GM11168 (cell line): ENCODE data around the gene IDH2.

Experiments
- in situ Hi-C: fragments of 300-500 bp; cut with MboI; formaldehyde crosslinking; loops from one replicate; pipeline ENCODE4 v1.12.0; 2022; ENCODE audit warnings: low sequenced_read_pairs; ENCODE audit not compliant: unreplicated experiment

IDH2 gene

GRCh38 chr15:90033448-90033847 is 68.8 kb downstream of the IDH2 start:
- in situ Hi-C loops = no loop called here
